OCI-LY1 (cell line): Measurements from ENCODE around the gene HIRIP3.

ENCODE experiments used
- H2AFZ ChIP-seq: fragments of 200-600 bp; sonication (generic), shearing (Covaris generic); 2 replicates; pipeline ENCODE4 v1.6.0; 2014; ENCODE audit warnings: antibody characterized with exemption, mild to moderate bottlenecking, low read length
- H3F3A ChIP-seq: fragments of 200-600 bp; sonication (generic), shearing (Covaris generic); 2 replicates; pipeline ENCODE4 v1.6.0; 2014; ENCODE audit warnings: mild to moderate bottlenecking, antibody characterized with exemption, low read length, moderate library complexity; ENCODE audit not compliant: insufficient read depth
- H3K27ac ChIP-seq: fragments of 200-600 bp; sonication (generic); 2 replicates; pipeline ENCODE4 v1.5.1; 2014; ENCODE audit warnings: low read length, mixed run types, mild to moderate bottlenecking, low read depth; ENCODE audit not compliant: poor library complexity, severe bottlenecking
- H3K27me3 ChIP-seq: fragments of 200-600 bp; sonication (generic); 2 replicates; pipeline ENCODE4 v1.6.0; 2014; ENCODE audit warnings: antibody characterized with exemption, mild to moderate bottlenecking, low read length, moderate library complexity; ENCODE audit not compliant: insufficient read depth
- H3K36me3 ChIP-seq: fragments of 200-600 bp; sonication (generic); 2 replicates; pipeline ENCODE4 v1.6.1; 2014; ENCODE audit warnings: mild to moderate bottlenecking, antibody characterized with exemption, low read length, moderate library complexity, mixed read lengths; ENCODE audit not compliant: insufficient read depth
- H3K4me1 ChIP-seq: fragments of 200-600 bp; sonication (generic); 2 replicates; pipeline ENCODE4 v1.5.1; 2014; ENCODE audit warnings: mild to moderate bottlenecking, low read length, moderate library complexity; ENCODE audit not compliant: insufficient read depth, severe bottlenecking
- H3K4me2 ChIP-seq: fragments of 200-600 bp; sonication (generic), shearing (Covaris generic); 2 replicates; pipeline ENCODE4 v1.6.1; 2014; ENCODE audit warnings: low read length
- H3K4me3 ChIP-seq: fragments of 200-600 bp; sonication (generic); 2 replicates; pipeline ENCODE4 v1.5.1; 2014; ENCODE audit warnings: low read length, low read depth, mild to moderate bottlenecking, mixed read lengths; ENCODE audit not compliant: poor library complexity, severe bottlenecking
- H3K79me2 ChIP-seq: fragments of 200-600 bp; shearing (Covaris generic); 2 replicates; pipeline ENCODE4 v1.6.1; 2016; ENCODE audit warnings: mixed run types, low read length, mixed read lengths; ENCODE audit not compliant: insufficient read depth
- H3K9ac ChIP-seq: fragments of 200-600 bp; sonication (generic), shearing (Covaris generic); 2 replicates; pipeline ENCODE4 v1.6.1; 2014; ENCODE audit warnings: mild to moderate bottlenecking, low read length, mixed read lengths
- H3K9me2 ChIP-seq: fragments of 200-600 bp; sonication (generic), shearing (Covaris generic); 2 replicates; pipeline ENCODE4 v1.6.1; 2014; ENCODE audit warnings: low read depth, mild to moderate bottlenecking, low read length, mixed read lengths
- H3K9me3 ChIP-seq: fragments of 200-600 bp; shearing (Covaris generic); 2 replicates; pipeline ENCODE4 v1.6.1; 2014; ENCODE audit warnings: low read length, mixed read lengths
- H4K20me1 ChIP-seq: fragments of 200-600 bp; sonication (generic), shearing (Covaris generic); 2 replicates; pipeline ENCODE4 v1.6.0; 2016; ENCODE audit warnings: mild to moderate bottlenecking, low read length; ENCODE audit not compliant: insufficient read depth
- EZH2 ChIP-seq: fragments of 200-600 bp; sonication (generic), shearing (Covaris generic); IDR thresholded peaks from 2 replicates; pipeline ENCODE4 v1.8.0; 2017; ENCODE audit warnings: borderline replicate concordance, mixed run types, mild to moderate bottlenecking, antibody characterized with exemption, low read length, moderate library complexity, mixed read lengths
- TF ChIP-seq, protein P1 (sequence below): fragments of 200-600 bp; sonication (generic), shearing (Covaris generic); IDR thresholded peaks from 2 replicates; pipeline ENCODE4 v1.5.1; 2017; ENCODE audit warnings: mild to moderate bottlenecking, antibody characterized with exemption, low read length, moderate library complexity, mixed read lengths

The HIRIP3 gene

DNA sequence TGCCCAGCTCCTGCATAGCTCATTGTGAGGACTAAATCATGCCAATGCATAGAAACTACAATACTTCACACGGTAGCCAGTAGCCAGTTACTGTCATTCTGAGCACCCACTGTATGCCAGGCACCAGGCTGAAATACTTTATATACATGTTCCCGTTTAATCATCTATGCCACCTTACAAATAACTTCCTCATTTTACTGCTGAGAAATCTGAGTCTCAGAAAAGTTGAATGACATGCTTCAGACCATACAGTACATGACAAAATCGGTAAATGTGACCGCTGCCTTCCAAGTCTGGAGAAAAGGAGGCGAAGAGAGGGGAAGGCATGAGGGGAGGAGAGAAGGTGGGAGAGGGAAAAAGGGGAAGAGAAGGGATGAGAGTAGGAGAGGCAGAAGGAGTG, 44.8 kb upstream of the HIRIP3 start:
- Histone ChIP-seq H2AFZ (no peak overlapping the region), H4K20me1 (no peaks in the 10 kb centered on the region), H3K36me3 (no peaks in the 10 kb centered on the region; the same call in 1 of the 2 replicates), H3K27ac (no peak overlapping the region), H3K27me3 (no peaks in the 10 kb centered on the region), H3K9me3 (no peaks in the 10 kb centered on the region), H3K4me3 (no peak overlapping the region), H3K79me2 (no peaks in the 10 kb centered on the region), H3K9me2 (no peaks in the 10 kb centered on the region), H3K4me1 (no peaks in the 10 kb centered on the region), H3K4me2 (no peak overlapping the region), H3K9ac (no peak overlapping the region), H3F3A (no peaks in the 10 kb centered on the region)
- TF ChIP-seq, protein P1, sequence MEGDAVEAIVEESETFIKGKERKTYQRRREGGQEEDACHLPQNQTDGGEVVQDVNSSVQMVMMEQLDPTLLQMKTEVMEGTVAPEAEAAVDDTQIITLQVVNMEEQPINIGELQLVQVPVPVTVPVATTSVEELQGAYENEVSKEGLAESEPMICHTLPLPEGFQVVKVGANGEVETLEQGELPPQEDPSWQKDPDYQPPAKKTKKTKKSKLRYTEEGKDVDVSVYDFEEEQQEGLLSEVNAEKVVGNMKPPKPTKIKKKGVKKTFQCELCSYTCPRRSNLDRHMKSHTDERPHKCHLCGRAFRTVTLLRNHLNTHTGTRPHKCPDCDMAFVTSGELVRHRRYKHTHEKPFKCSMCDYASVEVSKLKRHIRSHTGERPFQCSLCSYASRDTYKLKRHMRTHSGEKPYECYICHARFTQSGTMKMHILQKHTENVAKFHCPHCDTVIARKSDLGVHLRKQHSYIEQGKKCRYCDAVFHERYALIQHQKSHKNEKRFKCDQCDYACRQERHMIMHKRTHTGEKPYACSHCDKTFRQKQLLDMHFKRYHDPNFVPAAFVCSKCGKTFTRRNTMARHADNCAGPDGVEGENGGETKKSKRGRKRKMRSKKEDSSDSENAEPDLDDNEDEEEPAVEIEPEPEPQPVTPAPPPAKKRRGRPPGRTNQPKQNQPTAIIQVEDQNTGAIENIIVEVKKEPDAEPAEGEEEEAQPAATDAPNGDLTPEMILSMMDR: no peak
- TF ChIP-seq EZH2: no peak

DNA sequence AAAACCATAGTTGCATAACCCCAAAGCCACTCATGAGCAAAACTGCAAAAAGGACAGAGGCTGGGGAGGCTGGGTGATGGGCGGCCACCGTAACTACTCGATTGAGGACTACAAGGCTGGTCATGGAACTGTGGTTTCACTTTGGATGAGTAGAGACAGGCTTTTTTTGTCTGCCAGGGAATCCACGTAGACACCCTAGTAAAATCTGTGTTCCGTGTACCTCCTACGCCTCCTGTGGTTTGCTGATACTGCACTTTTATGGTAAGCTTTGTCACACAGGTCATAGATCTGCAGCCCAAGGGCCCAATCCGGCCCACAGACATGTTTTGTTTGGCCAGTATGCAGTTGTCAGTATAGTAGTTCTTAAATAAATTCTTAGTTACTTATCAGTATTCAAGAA, 37.9 kb upstream of the HIRIP3 start:
- Histone ChIP-seq H3K9me3 (no peaks in the 10 kb centered on the region), H3K27me3 (peaks cover 5% of the 10 kb centered on the region; the same call in 1 of the 2 replicates), H3K4me2 (no peak overlapping the region), H3K9me2 (no peaks in the 10 kb centered on the region), H3K4me3 (no peak overlapping the region), H2AFZ (no peak overlapping the region), H3F3A (no peaks in the 10 kb centered on the region), H3K79me2 (no peaks in the 10 kb centered on the region), H3K9ac (no peak overlapping the region), H4K20me1 (no peaks in the 10 kb centered on the region), H3K4me1 (no peaks in the 10 kb centered on the region), H3K36me3 (no peaks in the 10 kb centered on the region; the same call in 1 of the 2 replicates), H3K27ac (no peak overlapping the region)
- TF ChIP-seq, protein P1: no peak
- no peak for TF ChIP-seq EZH2

DNA sequence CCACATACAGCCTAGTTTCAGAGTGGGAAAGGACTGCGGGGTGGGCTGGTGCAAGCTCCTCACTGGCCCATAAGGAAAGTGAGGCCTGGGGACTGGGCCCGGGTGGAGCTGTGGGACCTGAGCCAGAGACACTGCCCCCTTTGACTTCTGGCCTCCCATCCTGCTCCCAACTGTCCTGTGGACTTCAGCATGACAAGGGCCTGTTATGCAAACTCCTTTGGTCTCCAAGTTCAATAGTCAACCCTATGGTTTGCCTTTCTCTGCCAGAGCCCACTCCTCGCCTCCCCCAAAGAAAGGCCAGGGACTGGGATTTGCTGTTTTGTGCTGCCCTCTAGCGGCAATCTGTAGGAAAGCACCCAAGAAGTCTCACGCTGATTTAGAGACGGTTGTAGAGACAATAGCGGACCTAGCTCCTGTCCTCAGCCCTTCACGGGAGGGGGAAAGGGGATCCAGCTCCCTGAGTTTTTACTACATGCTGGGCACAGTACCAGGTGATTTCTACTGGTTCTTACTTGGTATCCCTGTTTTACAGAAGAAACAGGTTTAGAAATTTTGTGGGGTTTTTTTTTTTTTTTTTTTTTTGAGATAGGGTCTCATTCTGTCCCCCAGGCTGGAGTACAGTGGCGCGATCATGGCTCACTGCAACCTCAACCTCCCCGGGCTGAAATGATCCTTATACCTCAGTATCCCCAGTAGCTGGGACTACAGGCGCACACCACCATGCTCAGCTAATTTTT, 36.8 kb upstream of the HIRIP3 start:
- Histone ChIP-seq H3K9ac (no peak overlapping the region), H3K27me3 (peaks cover 5% of the 10 kb centered on the region; the same call in 1 of the 2 replicates), H4K20me1 (no peaks in the 10 kb centered on the region), H2AFZ (no peak overlapping the region), H3K27ac (no peak overlapping the region), H3K4me3 (no peak overlapping the region), H3K9me3 (no peaks in the 10 kb centered on the region), H3K4me1 (no peaks in the 10 kb centered on the region), H3K79me2 (no peaks in the 10 kb centered on the region), H3F3A (no peaks in the 10 kb centered on the region), H3K4me2 (no peak overlapping the region), H3K36me3 (no peaks in the 10 kb centered on the region; the same call in 1 of the 2 replicates), H3K9me2 (no peaks in the 10 kb centered on the region)
- no peak for TF ChIP-seq EZH2
- TF ChIP-seq, protein P1: peak; percentile 95
